CD4-positive, alpha-beta T cell (primary cell): ENCODE data around the gene NEGR1. TPM values are rescaled to one million over a fixed set of nuclear protein-coding genes. Genes with fewer than 3 reads are reported as not detected.

Experiments
- ATAC-seq: fragments of 200-7000 bp; cut with Tn5 transposase; one replicate; pipeline ENCODE4 v1.10.0; 2022; ENCODE audit warnings: mild to moderate bottlenecking; ENCODE audit not compliant: poor library complexity
- CTCF ChIA-PET: fragments of 350-600 bp; sonication (Branson Sonifier 250); formaldehyde crosslinking; loops from one replicate; lab custom pipeline; 2021; ENCODE audit warnings: antibody characterized with exemption, inconsistent platforms; lab: Charles Lee
- POLR2A ChIA-PET: fragments of 350-600 bp; sonication (Branson Sonifier 250); formaldehyde crosslinking; loops from one replicate; lab custom pipeline; 2021; ENCODE audit warnings: antibody characterized with exemption, inconsistent platforms; lab: Charles Lee
- DNase-seq, 14 experiments: peaks; one replicate each; pipeline ENCODE4 v3.0.0-alpha.2; 2013 to 2020; ENCODE audit warnings: mixed read lengths in 2 of 14
- H3K27ac ChIP-seq, 2 donors: one replicate each; pipeline versions ENCODE4 v1.5.1 to v1.7.0; 2013; ENCODE audit warnings: low read length in 2 of 2, low read depth in 1 of 2, mild to moderate bottlenecking in 1 of 2
- H3K27me3 ChIP-seq, 2 experiments: 1 replicate in 1 of 2; 2 replicates in 1 of 2; pipeline versions ENCODE4 v1.6.1 to v1.7.0; 2013; ENCODE audit warnings: low read length in 2 of 2, control low read depth in 1 of 2, mild to moderate bottlenecking in 1 of 2, moderate library complexity in 1 of 2; ENCODE audit not compliant: insufficient read depth in 2 of 2, control insufficient read depth in 1 of 2
- H3K36me3 ChIP-seq: one replicate; pipeline ENCODE4 v1.6.1; 2013; ENCODE audit warnings: low read length, control low read depth; ENCODE audit not compliant: insufficient read depth
- H3K4me1 ChIP-seq: one replicate; pipeline ENCODE4 v1.6.1; 2013; ENCODE audit warnings: low read length, control low read depth; ENCODE audit not compliant: insufficient read depth
- H3K4me3 ChIP-seq: one replicate; pipeline ENCODE4 v1.5.1; 2013; ENCODE audit warnings: mild to moderate bottlenecking, low read length, moderate library complexity
- H3K9me3 ChIP-seq, 2 experiments: 1 replicate in 1 of 2; 2 replicates in 1 of 2; pipeline versions ENCODE4 v1.6.1 to v1.7.0; 2013; ENCODE audit warnings: low read length in 2 of 2, mild to moderate bottlenecking in 2 of 2, control low read depth in 1 of 2, moderate library complexity in 1 of 2; ENCODE audit not compliant: control insufficient read depth in 1 of 2, insufficient read depth in 1 of 2
- H3K27ac Mint-ChIP-seq: one replicate; pipeline ENCODE4 v1.8.0; 2020; ENCODE audit warnings: mixed read lengths
- H3K27me3 Mint-ChIP-seq: one replicate; pipeline ENCODE4 v1.8.0; 2021; ENCODE audit warnings: mixed read lengths
- H3K36me3 Mint-ChIP-seq: one replicate; pipeline ENCODE4 v1.8.0; 2021; ENCODE audit warnings: low read depth, mixed read lengths
- H3K4me1 Mint-ChIP-seq: one replicate; pipeline ENCODE4 v1.8.0; 2021; ENCODE audit warnings: low read depth, mixed read lengths
- H3K4me3 Mint-ChIP-seq: one replicate; pipeline ENCODE4 v1.8.0; 2020; ENCODE audit warnings: mild to moderate bottlenecking, mixed read lengths
- H3K9me3 Mint-ChIP-seq: one replicate; pipeline ENCODE4 v1.8.0; 2020; ENCODE audit warnings: mixed read lengths
- CTCF ChIP-seq: fragments of 200-600 bp; IDR thresholded peaks from one replicate; pipeline ENCODE4 v1.8.0; 2022; ENCODE audit warnings: antibody characterized with exemption, mild to moderate bottlenecking
- intact Hi-C, 2 experiments: fragments of 100-400 bp; cut with DNase I in 1 of 2; cut with micrococcal nuclease in 1 of 2; formaldehyde crosslinking; loops; one replicate each; pipeline versions ENCODE4 v1.15.1 to v1.9.0; 2023 to 2025; cut with DNase I, micrococcal nuclease
- total RNA-seq, 174 experiments: library from RNA in 2 of 174; stranded (reverse) in 2 of 174; gene quantifications; one replicate each; pipeline ENCODE4 v1.2.3 and lab custom pipeline; 2021 to 2026

Gene NEGR1
- total RNA-seq, 2 experiments from 2014 or later: 0.03 TPM

- H3K36me3 Mint-ChIP-seq: no peaks in the 10 kb centered on the region
- Histone ChIP-seq H3K27me3 (no peaks in the 10 kb centered on the region), H3K27ac (no peak overlapping the region), H3K9me3 (no peaks in the 10 kb centered on the region), H3K4me1 (no peaks in the 10 kb centered on the region), H3K36me3 (no peaks in the 10 kb centered on the region), H3K4me3 (no peak overlapping the region)
- H3K27me3 Mint-ChIP-seq: no peaks in the 10 kb centered on the region
- ATAC-seq (no peak), DNase-seq (no peak)
- intact Hi-C loops: no loop called here
- peaks cover 3% of the 10 kb centered on the region for H3K9me3 Mint-ChIP-seq
- no peak overlapping the region for H3K27ac Mint-ChIP-seq
- H3K4me1 Mint-ChIP-seq: no peaks in the 10 kb centered on the region
- H3K4me3 Mint-ChIP-seq: no peak overlapping the region
- ChIA-PET CTCF (no interaction called here), POLR2A (no interaction called here)
- no peak for TF ChIP-seq CTCF
These were observed 325.6 kb downstream of the NEGR1 start for GRCh38 chr1:71956613-71957285.

GRCh38 chr1:71950579-71950978, 331.8 kb downstream of the NEGR1 start:
- Histone ChIP-seq H3K9me3 (no peaks in the 10 kb centered on the region), H3K27me3 (no peaks in the 10 kb centered on the region), H3K4me1 (no peaks in the 10 kb centered on the region), H3K36me3 (no peaks in the 10 kb centered on the region), H3K27ac (no peak overlapping the region), H3K4me3 (no peak overlapping the region)
- H3K27me3 Mint-ChIP-seq: no peaks in the 10 kb centered on the region
- POLR2A ChIA-PET: no interaction called here
- CTCF ChIA-PET: no interaction called here
- H3K4me3 Mint-ChIP-seq: no peak overlapping the region
- DNase-seq: no peak
- no peaks in the 10 kb centered on the region for H3K4me1 Mint-ChIP-seq
- H3K9me3 Mint-ChIP-seq: no peaks in the 10 kb centered on the region
- intact Hi-C loops: no loop called here
- no peak for TF ChIP-seq CTCF
- ATAC-seq: no peak
- no peak overlapping the region for H3K27ac Mint-ChIP-seq
- no peaks in the 10 kb centered on the region for H3K36me3 Mint-ChIP-seq

- no peaks in the 10 kb centered on the region for H3K36me3 ChIP-seq
These were observed 332.7 kb downstream of the NEGR1 start for GRCh38 chr1:71949681-71950080.

More at GRCh38 chr1:71949681-71950080, 332.7 kb downstream of the NEGR1 start:
- H3K4me1 ChIP-seq: no peaks in the 10 kb centered on the region
- CTCF ChIA-PET: no interaction called here
- Mint-ChIP-seq H3K9me3 (no peaks in the 10 kb centered on the region), H3K4me1 (no peaks in the 10 kb centered on the region), H3K36me3 (no peaks in the 10 kb centered on the region), H3K27ac (no peak overlapping the region), H3K27me3 (no peaks in the 10 kb centered on the region), H3K4me3 (no peak overlapping the region)
- no peak overlapping the region for H3K27ac ChIP-seq
- H3K27me3 ChIP-seq: no peaks in the 10 kb centered on the region
- no peaks in the 10 kb centered on the region for H3K9me3 ChIP-seq
- DNase-seq: no peak
- POLR2A ChIA-PET: no interaction called here
- H3K4me3 ChIP-seq: no peak overlapping the region
- intact Hi-C loops: no loop called here
- no peak for TF ChIP-seq CTCF
- ATAC-seq: no peak
